Liver (tissue), 3 donors: ENCODE results near the gene MYO7A.

Experiments
- ATF3 ChIP-seq: IDR thresholded peaks from 2 replicates; pipeline ENCODE4 v1.6.1; 2016; ENCODE audit warnings: antibody characterized with exemption
- CTCF ChIP-seq: fragments of 150-350 bp; IDR thresholded peaks from 2 replicates; pipeline ENCODE4 v1.5.1; 2017; ENCODE audit warnings: improper control_type of control experiment, low read depth, low read length; ENCODE audit not compliant: missing input control
- TAF1 ChIP-seq: conservative IDR thresholded peaks from 2 replicates; pipeline ENCODE4 v1.6.1; 2016; ENCODE audit warnings: antibody characterized with exemption, mild to moderate bottlenecking
- donor health status: healthy.
- donor health status: healthy.

GRCh38 chr11:77111277-77111676, 16.8 kb upstream of the MYO7A start:
- TF ChIP-seq TAF1 (no peak), CTCF (no peak), ATF3 (no peak)
